Measurements from ENCODE around the gene GOSR2.

- no peak for TF ChIP-seq CTCF (conservative IDR thresholded peaks at IDR 0.05; ENCODE audit: low read length)
- no peak for TF ChIP-seq EZH2phosphoT487 (IDR thresholded peaks at IDR 0.05; ENCODE audit: borderline replicate concordance)
Observed at GRCh38 chr17:46968896-46969295, 45.9 kb downstream of the GOSR2 start.
